GM11168 (cell line): ENCODE data around the gene C1orf210.

ENCODE experiments used
- in situ Hi-C: fragments of 300-500 bp; cut with MboI; formaldehyde crosslinking; loops from one replicate; pipeline ENCODE4 v1.12.0; 2022; ENCODE audit warnings: low sequenced_read_pairs; ENCODE audit not compliant: unreplicated experiment

C1orf210 gene

DNA sequence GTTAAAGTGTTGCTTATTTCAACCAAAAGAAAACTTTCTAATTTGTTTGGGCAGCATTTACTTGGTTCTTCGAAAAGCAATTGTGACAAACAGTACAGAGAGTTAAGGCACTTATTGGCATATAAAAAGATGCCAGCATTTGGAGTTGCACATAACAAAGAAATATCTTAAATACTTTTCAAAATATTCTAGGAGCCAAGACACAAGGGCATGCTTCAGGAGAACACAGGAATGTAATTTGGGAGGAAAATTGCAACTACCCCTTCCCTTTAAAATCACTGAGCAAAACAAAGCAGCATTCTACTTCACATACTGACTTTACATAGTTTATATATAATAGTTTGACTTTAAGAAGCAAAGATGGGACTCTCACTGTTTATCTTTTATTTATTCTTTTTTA lies 10.8 kb upstream of the C1orf210 start:
- in situ Hi-C loops, result no loop called here

DNA sequence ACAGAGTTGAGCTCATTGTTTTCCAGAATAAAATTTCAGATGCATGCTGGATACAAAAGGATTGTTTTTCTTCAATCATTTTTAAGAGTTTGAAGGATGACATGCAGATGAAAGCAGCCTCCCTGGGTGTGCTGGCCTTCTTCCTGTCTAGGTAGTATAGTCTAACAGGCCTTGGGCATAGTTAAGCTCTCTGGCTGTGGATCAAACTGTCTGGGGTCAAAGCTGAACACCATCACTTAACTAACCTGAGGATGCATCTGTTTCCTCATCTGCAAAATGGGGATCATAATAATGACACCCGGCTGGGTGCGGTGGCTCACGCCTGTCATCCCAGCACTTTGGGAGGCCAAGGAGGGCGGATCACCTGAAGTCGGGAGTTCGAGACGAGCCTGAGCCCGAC lies 9.4 kb upstream of the C1orf210 start:
- in situ Hi-C loops, result no loop called here

- in situ Hi-C loops, result no loop called here
These were observed 8.7 kb upstream of the C1orf210 start for GRCh38 chr1:43293896-43294760.

- in situ Hi-C loops, result no loop called here
These were observed 7.8 kb upstream of the C1orf210 start for GRCh38 chr1:43293176-43293575.

GRCh38 chr1:43292679-43293078 lies 7.3 kb upstream of the C1orf210 start:
- in situ Hi-C loops, result no loop called here

GRCh38 chr1:43292216-43292615 lies 6.8 kb upstream of the C1orf210 start:
- in situ Hi-C loops, result no loop called here

DNA sequence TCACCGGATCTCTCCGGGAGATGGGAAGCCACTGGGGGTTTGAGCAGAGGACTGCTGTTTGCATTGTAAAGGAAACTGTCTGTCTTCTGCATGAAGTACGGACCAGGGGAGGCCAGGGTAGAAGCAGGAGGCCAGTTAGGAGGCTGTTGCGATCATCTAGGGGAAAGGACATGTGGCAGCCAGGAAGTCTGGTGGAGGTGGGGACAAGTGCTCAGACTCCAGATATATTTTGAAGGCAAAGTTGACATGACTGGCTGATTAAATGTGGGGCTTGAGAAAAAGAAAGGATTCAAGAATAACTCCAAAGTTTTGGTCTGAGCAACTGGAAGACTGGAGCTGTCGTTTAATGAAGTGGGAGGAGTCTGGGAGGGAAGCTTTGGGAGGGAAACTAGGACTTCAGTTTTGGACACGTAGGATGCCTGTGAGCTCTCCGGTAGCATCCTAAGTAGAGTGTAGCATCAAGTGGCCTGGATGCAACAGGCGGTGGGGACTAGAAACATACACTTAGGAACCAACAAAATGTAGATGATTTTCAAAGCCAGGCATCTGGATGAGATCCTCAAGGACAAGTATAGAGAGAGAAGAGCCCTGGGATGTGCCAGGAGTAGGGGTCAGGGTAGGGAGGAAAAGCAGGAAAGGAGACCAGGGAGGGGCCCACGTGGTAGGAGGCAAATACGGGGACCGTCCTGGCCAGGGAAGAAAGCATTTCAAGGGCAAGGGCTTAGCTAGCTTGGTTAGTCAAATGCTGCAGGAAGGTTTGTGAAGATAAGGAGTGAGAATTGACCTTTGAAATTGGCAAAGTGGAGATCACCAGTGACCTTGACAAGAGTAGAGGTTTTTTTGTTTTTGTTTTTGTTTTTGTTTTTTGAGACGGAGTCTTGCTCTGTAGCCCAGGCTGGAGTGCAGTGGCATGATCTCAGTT lies 3.7 kb upstream of the C1orf210 start:
- in situ Hi-C loops, result no loop called here

DNA sequence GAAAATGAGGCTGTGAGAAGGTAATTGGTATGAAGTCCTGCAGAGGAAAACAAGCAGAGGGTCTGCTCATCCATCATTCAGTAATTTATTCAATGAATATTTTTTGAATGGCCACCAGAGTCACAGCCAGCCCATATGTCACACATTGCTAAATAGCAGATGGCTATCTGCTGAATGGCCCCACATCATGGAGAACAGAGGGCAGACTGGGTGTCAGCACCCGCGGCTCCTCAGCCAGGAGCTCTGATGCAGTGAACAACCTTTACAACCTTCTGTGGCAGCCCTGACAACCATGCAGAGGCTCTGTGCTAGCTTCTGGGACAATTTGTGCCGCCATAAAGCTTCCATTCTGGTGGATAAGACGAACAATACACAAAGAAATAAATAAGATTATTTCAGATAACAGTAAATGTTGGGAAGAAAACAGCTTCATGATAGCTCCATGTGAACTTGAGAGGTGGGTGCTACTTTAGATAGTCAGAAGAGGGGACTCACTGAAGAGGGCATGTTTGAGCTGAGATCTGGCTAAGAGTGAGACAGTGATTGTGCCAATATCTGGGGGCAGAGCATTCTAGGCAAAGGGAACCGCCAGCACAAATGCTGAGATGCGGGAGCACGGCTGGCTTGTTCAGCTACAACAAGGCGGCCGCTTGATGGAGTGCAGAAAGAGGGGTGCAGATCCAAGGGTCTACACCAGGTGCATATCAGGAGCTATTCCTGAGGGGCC lies 2.8 kb upstream of the C1orf210 start:
- in situ Hi-C loops, result no loop called here

DNA sequence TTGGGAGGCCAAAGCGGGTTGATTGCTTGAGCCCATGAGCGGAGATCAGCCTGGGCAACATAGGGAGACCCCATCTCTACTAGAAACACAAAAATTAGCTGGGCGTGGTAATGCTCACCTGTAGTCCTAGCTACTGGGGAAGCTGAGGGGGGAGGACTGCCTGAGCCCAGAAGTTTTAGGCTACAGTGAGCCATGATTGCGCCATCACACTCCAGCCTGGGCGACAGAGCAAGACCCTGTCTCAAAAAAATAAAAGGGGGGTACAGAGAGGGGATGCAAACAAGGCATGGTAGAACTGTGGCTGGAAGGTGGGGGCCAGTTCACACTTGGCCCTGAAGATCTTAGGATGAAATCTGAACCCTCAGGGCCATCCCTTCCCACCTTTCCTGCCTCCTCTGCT lies 1.2 kb upstream of the C1orf210 start:
- in situ Hi-C loops, result no loop called here

GRCh38 chr1:43286115-43286514 lies 734 bp upstream of the C1orf210 start:
- in situ Hi-C loops, result no loop called here

DNA sequence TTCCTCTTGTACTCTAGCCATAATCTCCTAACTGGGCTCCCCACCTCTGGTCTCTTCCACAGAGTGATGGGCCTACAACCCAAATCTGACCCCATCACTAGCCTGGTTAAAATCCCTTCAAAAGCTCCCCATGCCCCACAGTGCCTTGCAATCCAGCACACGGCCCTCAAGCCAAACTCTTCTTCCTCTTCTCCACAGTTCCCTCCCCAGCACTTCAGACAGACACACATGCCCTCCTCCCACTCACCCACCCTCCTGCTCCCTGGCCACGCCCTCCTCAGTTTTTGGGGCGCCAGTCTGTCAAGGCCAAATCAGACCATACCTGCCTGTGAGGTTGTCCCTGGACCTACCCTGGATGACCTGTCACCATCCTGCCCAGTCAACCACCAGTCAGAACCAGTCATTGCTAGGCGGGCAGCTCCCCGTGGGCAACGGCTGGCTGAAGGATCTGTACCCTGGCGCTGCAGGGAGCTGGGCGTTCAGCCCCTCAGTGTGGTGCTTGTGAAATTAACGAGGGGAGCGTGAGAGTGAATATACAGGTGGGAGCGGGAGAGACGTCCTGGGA lies 753 bp downstream of the C1orf210 start:
- in situ Hi-C loops, result no loop called here

DNA sequence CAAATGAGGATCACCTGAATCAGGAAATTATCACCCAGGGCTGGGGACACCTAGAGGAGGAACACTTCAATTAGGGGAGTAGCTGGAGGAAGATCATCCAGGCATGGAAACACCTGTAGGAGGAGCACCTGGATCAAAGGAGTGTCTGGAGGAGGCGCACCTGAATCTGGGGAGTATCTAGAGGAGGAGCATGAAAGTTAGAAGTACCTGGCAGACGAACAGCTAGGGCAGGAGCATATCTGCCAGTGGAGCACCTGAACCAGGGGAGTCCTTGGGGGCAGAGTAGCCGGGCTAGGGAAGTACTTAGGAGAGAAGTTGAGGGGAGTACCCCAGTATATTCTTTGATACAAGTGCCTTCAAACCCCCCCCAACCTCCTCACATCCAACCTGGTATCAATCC lies 1.3 kb downstream of the C1orf210 start:
- in situ Hi-C loops, result no loop called here

DNA sequence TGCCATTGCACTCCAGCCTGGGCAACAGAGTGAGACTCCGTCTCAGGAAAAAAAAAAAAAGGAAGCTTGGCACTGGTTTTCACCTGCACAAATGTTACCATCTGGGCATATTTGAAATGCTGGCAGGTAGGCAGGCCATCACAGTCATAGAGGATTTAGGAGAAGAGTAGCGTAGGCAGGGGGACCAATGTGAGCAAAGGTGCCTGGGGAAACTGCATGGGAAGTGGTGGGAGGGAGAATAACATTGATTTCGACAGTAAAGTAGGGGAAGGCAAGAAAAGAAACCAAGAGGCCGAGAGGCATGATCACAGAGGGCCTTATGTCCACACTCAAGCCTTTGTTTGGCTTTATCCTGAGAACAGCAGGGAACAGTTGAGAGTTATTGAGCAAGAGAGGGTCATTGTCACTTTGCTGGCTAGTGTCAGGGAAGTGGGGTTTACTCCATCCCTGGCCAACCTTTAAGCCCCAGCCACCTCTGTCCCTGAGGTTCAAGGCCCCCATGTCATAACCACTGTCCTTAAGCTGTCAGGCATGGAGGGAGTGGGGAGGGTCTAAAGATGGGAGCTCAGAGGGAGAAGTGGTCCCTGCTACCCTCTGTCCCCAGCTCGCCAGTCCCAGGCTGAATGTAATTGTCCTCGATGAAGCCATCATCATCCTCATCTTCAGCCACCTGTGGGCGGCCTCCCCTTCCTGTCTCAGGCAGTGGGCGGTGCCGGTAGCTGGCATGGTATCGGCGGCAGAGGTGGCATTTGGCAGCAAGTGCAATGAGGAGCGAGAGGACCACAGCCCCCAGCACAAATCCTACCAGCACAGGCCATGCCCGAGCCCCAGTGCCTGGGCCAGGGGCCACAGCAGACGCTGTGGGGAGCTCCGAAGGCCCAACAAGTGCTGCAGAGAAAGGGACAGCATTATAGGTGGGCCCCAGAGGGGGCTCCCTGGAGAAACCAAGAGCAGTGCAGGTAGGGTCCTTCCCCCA lies 2.9 kb downstream of the C1orf210 start:
- in situ Hi-C loops, result no loop called here

DNA sequence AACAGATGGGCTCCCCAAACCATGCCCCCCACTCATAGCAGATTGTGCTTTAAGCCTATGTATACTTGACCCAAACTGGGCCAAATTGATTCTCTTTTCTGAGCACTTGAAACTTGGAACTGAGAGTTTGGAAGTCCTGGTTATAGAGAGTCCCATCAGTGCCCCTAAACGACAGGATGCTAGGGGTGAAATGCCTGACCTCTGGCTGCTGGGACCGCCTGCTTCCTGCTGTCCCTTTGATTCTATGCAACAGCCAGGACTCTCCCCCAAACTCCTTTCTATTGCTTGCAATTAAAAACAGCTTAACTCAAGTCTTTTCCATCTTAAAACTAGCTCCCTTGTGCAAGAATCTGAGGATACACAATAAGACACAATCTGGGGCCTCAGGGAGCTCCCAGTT lies 4.7 kb downstream of the C1orf210 start:
- in situ Hi-C loops, result no loop called here

- in situ Hi-C loops, result no loop called here
These were observed 5.7 kb downstream of the C1orf210 start for GRCh38 chr1:43279666-43280065.

GRCh38 chr1:43279161-43279560 lies 6.2 kb downstream of the C1orf210 start:
- in situ Hi-C loops, result no loop called here

DNA sequence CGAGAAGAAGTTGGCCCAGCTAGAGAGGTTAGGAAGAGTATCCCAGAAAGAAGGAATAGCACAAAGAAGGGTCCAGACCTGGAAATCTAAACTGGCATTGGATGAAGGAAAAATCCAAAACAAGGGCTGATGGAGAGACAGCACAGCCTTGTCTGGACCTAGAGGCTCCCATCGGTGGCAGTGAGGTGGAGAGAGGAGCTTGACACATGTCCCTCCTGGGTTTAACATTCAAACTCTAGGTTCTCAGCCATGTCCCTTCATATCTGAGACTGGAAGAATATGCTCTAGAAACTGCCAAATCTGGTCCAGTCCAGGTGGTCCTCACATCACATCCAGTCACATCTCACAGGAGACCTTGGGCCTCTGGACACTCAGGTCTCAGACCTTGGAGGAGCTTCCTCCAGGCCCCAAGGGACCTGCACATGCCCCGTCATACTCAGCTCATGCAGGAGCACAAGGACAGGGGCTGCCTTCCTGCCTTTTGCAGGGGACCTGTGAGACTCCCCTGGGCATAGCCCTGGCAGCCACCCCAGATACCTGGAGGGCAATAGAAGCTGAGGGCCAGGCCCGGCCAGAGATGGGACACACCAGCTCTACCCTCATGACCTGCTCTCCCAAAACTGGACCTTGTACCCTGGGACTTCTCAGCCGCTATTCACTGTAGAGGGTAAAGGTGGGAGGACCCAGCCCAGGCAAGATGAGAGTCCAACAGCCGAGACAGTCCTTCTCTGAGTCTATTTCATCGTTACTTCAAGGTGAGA lies 8.1 kb downstream of the C1orf210 start:
- in situ Hi-C loops, result no loop called here

GRCh38 chr1:43276673-43277072 lies 8.7 kb downstream of the C1orf210 start:
- in situ Hi-C loops, result no loop called here
